ENCODE measurements around the gene SIRPD.

GRCh38 chr20:1528811-1529210 lies 28.7 kb downstream of the SIRPD start:
- TF ChIP-seq POLR2A (IDR thresholded peaks at IDR 0.05; ENCODE audit: extremely low read depth, insufficient read length) (no peak), CTCF (IDR thresholded peaks at IDR 0.05; ENCODE audit: low read depth, low read length) (no peak)

All from NB4 (cell line).